ENCODE results near the gene C2CD3.
"Not testable (repeated sequence)": the region's sequence is repeated elsewhere in the genome, so short reads cannot be mapped to it uniquely, and the experiment has no call there.

C2CD3 gene

DNA sequence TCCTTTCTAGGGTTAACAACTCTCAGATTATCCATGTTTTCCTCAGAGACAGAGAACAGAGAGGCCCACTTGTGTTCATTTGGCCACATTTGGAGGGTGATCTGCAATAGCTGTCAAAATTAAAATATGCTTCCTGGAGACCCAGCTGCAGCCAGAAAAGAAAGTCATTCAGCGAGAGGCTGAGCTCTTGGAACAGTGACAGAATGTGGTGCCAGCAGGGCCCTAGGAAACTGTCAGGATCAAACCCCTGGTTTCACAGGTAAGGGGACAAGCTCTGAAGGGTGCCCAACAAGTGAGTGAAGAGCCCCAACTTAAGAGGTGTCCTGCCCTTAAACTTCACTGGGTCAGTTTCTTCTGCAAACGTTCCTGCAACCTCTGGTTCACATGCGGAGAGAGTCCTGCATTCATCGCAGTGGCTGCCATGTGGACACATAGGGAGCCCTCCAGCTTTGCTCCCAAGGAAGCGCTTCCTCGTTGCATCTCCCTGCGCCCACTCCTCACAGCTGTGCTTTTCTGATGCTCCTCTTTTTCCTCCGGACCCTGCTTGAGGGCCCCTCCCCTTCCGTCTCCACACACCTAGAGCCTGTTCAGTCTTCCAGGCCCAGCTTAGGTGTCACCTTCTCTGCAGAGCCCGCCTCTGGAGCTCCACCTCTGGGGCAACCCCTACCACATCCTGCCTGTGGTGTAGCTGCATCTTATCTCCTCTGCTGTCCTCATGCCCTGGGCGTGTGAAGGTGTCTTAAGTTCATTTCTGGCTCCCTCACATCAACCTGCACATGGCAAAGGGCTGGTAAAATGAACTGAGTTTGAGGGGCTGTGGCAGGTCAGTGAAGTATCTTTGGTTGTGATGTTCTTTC, 165.8 kb downstream of the C2CD3 start:
- no peak for DNase-seq

DNA sequence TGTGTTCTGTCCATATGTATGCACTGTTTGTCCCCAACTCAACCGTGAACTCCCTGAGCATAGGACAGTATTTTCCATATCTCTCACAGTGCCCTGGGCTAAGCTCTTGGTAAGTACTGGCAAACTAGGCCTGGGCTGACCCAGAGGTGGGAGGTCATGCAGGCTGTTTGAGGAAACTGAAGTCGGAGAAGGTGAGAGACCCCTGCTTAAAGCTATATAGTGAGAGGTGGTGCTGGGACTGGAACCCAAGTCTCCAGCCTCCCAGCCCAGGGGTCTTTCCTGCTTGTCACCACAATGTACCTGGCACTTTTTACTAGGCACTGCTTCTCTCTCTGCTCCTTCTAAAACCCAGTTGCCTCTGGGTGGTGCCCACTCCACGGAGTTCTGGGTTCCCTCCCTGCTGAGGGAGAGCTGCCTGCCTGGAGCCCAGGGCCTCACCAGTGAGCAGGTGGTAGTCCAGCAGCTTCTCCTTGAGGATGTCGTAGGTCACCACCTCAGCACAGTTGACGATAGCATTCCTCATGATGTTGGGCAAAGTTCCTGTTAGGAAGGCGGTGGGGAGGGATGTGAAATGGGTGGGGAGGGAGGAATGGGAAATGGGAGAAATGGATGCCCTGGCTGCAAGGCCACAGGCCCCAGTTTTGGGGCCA, 166.6 kb downstream of the C2CD3 start:
- no peak for DNase-seq

DNA sequence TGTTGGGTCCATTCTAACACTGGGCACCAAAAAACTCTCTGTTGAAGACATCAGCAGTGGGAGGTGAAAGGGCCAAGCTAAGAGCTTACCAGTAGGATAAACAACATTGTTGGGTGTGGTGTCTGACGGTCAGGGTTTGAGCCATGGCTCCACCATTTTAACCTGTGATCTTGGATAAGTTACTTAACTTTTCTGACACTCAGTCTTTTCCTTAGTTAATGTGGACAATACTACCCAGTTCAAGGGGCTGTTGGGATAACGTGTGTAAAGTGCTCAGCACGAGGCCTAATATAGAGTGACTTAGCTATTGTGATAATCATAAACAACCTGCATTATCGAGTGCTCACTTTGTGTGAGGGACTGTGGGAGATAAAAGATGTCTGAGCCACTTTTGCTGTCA, 168.0 kb downstream of the C2CD3 start:
- DNase-seq = no peak

DNA sequence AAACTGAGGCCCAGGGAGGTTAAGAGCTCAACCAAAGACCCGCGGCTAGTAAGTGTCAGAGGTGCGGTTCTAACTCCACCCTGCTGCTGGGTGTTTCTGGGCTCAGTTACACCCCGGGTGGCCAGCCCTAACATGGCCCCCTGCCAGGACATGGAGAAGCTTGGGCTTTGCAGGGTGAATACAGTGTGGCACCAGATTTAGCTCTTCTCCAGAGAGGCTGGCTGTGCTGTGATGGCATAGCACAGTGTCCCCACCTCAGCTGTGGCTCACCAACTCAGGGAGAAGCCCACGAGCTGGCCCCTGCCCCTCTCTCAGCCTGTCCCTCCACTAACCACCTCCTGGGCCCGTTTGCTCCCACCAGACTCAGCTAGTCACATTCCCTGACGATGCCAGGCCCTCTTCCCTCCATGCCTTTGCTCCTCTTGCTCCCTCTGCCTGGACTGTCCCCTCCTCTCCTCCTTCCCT, 168.9 kb downstream of the C2CD3 start:
- DNase-seq = no peak

DNA sequence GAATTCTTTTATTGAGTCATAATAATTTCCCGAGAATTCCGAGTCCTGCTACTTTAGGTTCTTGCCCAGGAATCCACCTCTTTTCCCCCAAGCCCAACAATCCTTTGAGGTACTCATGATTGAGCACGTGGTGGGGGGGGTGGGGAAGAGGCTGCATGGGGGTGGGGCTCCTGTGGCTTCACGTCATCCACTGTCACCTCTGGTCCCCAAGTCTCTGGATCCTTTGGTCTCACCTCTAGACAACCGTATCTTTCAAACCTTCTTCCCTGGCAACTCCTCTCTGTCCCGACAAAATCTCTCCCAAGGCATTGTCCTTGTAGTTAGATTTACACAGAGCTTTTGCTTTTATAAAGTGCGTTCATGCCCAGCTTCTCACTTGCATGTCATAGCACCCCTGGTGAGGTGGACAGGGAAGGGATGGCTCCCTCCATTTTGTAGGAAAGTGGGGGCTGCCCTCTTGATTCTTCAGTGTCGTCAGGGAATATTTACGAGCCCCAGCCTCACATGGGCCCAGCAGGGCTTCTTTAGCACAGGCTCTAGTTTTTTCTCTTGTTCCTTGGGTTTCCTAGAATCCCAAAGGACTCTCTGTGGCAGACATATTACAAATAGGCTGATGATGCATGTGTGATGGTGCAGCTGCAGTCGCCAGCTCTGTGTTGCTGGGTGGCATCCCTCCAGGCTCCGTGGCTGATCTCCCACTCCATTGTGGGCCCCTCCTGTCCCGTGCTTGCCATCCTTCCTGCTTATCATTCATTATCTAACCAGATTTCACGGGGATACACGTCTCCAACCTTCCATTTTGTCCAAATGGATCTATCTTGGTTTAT, 170.3 kb downstream of the C2CD3 start:
- peak in 1 of 58 donors; percentile 12 for DNase-seq

DNA sequence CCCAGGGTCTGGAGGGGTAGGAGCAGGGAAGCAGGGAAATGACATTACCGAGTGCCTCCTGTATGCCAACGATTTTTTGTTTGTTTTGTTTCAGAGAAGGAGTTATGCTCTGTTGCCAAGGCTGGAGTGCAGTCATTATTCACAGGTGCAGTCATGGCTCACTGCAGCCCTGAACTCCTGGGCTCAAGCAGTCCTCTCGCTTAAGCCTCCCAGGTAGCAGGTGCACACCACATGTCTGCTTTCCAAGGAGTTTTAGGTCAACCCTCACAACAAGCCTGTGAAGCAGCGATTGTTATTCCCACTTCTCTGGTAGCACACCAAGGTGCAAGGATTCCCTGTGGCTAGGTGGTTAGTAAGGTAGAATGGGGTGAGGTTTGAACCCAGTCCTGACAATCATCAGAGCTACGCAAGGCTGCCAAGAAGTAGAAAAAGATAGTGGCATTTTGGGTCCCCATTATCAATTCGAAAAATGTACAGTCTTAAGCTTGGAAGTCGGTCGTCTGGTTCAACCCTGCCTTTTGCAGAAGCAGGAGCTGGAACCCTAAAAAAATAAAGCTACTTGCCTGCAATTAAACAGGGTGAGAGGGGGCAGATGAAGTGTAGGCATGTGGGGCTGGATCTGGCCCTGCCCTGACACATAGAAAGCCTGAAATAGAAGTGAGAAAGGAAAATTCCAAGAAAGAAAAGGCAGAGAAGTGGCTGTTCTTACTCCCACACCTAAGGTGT, 171.1 kb downstream of the C2CD3 start:
- no peak for DNase-seq

DNA sequence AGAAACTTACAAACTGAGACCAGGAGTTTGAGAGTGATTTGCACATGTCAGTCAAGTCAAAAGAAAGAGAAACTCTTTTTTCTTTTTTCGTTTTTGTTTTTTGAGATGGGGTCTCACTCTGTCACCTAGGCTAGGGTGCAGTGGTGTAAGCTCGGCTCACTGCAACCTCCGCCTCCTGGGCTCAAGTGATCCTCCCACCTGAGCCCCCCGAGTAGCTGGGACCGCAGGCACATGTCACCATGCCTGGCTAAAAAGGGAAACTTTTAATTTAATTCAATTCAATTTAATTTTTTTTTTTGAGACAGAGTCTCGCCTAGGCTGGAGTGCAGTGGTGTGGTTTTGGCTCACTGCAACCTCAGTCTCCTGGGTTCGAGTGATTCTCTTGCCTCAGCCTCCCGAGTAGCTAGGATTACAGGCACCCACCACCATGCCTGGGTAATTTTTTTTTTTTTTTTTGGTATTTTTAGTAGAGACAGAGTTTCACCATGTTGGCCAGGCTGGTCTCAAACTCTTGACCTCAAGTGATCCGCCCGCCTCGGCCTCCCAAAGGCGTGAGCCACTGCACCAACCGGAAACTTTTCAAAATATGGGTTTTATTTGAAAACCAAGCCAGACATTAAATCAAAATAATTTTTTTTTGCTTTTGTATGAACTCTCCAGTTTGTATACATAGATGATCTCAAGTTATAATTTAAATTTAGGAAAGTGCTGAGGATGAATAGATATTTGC, 171.8 kb downstream of the C2CD3 start:
- DNase-seq = no peak

DNA sequence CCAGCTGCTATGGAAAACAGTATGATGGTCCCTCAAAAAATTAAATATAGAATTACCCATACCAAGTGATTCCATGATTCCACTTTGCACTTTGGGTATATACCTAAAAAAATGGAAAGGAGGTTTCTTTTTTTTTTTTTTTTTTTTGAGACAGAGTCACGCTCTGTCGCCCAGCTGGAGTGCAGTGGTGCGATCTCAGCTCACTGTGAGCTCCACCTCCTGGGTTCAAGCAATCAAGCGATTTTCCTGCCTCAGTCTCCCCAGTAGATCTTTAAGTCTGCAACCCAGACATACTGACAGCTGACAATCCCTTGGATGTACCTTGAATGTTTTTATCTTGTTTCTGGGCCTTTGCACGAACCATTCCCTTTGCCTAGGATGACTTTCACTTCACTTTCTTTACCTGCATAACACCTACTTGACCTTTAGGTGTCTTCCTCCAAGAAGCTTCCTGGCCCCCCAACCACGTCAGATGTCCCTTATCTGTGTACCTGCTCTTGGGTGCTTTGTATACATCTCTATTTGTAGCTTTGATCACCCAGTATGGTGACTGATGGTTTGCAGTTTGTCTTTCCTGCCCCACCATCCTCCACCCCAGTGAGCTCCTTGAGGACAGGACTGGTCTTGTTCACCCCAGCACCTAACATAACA, 173.6 kb downstream of the C2CD3 start:
- no peak for DNase-seq

DNA sequence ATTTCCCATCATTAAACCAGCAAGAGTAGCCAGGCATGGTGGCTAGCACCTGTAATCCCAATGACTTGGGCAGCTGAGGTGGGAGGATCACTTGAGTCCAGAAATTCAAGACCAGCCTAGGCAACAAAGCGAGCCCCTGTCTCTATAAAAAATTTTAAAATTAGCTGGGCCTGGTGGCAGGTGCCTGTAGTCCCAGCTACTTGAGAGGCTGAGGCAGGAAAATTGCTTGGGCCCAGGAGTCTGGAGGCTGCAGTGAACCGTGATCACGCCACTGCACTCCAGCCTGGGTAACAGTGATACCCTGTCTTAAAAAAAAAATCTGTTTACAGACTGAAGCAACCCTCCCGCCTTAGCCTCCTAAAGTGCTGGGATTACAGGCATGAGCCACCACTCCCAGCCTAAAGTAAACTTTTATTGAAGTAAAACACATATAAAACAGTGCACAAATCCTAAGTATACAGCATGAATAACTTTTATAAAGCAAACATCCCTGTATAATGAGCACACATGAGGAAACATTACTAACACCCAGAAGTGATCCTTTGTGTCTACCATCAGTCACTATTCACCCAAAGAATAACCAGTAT, 174.5 kb downstream of the C2CD3 start:
- DNase-seq = no peak

DNA sequence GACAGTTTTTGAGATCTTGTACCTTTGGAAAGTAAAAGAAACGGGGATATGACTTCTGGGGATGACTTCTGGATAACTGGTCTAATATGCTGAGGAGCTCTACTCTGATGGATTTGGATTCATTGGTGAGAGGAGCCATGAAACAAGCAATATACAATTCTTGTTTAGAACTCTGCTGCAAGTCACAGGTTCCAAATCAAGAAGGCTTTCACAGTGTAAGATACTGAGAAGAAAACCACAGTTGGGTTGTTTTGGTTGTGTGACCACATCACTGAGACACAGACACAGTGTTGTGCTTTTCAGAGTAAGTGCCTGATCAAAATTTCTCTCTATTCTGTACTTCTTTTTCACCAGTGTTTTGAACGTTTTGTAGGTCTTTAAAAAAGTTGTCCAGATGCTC, 175.1 kb downstream of the C2CD3 start:
- no peak for DNase-seq

DNA sequence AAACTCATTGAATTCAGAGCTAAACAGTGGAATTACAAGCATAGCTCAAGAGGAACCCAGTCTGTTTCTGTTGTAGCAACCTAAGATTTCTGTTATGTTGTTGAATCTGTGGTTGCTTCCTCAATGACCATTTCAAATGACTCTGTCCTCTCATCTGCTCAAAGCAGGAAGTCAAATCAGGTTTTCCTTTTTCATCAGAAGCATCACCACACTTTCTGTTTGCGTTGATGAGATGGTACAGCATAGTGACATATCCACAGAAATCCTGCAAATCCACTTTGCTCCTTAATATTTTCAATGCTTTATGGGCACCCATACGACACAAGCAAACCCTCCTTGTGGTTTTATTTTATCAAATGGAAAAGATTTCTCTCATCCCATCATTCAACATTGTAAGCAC, 175.6 kb downstream of the C2CD3 start:
- no peak for DNase-seq

DNA sequence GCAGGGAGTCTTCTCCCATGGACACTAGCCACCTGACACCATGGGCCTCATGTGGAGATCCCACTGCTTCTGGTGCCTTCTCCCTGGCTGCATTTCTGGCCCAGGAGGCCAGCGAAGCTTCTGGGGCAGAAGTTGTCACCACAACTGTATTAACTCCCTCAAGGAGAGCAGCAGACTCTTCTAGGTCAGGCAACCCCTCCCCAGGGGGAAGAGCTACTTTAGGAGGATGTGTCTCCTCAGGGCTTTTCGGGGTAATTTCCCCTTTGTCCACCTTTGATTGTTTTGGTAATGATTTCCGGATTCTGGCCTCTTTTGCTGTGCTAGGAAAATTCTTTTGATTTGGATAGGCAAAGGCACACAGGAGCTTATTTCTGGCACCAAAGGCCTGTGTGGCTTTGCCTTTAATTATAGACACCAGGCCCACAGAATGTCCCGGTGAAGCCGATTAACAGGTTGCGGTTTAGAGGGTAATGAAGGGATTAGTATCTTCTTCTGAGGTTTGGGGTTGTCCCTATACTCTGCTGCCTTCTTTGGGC, 179.3 kb downstream of the C2CD3 start:
- DNase-seq = no peak

DNA sequence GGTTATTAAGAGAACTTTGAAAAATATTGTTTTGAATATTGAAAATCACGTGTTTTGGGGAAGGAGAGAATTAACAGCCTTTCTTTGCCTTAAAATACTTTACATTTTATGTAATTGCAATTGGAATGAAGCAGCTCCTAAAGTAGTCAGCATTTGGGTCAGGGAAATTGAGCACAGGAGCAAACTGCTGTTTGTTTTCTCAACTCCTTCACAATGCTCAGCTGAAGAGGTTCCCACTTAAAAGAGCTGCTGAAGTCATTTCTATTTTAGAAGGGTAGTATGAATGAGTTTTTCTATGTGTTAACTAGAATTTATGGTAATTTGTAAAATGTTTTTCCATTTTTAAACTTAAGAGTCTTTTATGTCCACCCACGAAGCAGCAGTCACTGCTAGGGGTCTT, 180.1 kb downstream of the C2CD3 start:
- no peak for DNase-seq

DNA sequence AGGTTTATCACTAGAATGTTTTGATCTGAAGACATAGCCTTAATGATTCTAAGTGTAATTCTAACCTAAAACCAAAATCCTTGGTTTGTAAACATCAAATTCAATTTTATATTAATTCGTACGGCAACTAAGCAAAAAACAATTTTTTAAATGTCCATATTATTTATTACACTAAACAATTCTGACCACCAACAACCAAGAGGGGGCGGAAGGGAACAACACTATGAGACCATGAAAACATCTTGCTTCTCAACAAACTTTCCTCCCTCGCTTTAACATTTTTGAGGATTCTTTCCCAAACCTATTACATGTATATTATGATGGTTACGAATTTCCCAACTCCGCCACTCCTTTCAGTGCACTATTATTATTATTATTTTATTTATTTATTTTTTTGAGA, 181.6 kb downstream of the C2CD3 start:
- DNase-seq = no peak

DNA sequence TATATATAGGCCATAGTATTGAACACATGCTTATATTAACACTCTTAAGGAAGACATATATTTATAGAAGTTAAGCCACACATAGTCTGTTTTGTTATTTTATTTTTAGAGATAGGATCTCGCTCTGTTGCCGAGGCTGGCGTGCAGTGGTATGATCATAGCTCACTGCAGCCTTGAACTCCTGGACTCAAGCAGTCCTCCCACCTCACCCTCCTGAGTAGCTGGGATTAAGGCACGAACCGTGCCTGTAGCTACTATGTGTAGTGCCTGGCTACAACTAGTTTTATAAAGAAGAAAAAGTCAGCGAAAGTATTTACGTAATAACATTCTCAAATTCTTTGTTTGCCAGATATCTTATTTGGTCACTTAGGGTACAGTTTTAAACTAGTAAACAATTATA, 182.6 kb downstream of the C2CD3 start:
- no peak for DNase-seq

DNA sequence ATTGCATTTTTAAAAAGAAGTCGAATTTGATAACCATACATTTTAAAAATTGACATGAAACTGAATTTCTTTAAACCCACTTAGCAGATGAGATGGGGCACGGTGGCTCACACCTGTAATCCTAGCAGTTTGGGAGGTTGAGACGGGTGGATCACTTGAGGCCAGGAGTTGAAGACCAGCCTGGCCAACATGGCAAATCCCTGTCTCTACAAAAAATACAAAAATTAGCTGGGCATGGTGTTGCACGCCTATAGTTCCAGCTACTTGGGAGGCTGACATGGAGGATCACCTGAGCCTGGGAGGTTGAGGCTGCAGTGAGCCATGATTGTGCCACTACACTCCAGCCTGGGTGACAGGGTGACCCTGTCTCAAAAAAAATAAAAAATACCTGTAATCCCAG, 185.1 kb downstream of the C2CD3 start:
- DNase-seq = not testable (repeated sequence)

DNA sequence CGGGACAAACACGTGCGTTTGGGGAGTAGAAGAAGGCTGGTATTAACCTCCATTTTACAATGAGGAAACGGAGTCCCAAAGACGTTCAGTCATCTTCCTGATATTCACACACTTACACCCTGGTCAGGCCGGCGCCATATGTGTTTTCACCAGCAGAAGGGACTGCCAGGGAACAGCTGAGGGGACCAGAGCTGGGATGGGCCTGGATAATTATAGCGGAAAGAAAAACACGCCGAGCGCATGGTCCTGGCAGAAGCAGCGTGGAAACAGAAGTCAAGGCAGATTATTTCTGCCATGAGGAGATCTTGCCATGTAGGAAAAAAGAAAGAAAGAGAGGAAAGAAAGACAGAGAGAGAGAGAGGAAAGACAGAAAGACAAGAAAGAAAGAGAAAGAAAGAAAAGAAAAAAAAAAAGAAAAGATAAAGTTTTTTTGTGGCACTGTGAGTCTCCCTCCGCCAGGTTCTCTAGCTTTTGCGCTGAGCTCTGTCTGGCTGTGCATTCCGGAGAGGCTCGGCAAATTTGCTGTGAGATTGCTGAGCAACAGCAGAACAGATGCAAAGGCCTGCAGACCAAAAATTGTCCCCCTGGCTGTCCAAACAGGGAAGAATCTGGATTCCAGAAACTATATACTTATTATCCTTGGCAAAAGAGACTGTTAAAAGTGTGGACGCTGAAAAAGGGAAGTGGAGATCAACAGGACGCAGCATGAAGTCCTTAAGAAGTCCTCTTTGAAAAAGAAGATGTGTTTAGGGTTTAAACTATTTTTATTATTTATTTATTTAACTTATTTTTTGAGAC, 186.9 kb downstream of the C2CD3 start:
- peak in 1 of 58 donors; percentile 14 for DNase-seq

DNA sequence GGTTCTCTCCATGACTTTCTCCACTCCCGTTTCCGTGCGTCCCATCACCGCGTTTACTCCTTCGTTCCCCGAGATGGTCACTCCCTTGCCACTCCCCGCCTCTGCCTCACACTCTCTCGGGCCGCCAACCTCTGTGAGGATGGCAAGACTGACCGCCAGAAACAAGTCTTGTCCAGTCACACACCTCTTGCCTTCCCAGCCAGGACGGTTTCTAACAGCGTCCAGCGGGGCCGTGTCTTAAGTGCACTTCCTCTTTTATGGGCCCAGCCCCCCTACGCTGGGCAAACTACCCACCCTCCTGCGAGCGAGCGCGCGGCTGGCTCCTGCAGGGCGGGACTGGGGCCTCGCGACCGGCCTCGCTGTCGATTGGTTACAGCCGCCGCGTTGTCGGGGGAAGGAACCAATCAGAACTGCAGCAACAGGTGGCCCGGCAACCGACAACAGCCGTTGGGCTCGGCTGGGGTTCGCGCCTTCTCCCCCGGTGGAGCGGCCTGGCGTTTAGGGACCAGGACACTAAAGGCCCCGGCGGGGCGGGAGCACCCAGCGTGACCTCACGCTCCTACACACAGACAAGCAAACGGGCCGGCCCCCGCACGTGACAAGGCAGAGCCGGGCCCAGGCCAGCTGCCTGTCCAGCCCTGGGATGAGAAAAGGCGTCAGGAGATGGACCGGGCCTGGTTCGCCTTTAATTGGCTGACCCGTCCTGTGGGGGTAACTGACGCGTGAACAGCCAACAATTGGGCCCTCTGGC, 187.6 kb downstream of the C2CD3 start:
- peak; percentile 29 to 96 (median 90) for DNase-seq
